GM12878 (cell line): ENCODE data around the gene PLXNA2. TPM values are rescaled to one million over a fixed set of nuclear protein-coding genes. Genes with fewer than 3 reads are reported as not detected.

Source experiments
- BCL11A ChIP-seq: IDR thresholded peaks from 2 replicates; pipeline ENCODE4 v1.6.1; 2011; ENCODE audit warnings: low read depth, low read length
- CHD4 ChIP-seq: fragments of 200-600 bp; sonication (generic); IDR thresholded peaks from 2 replicates; pipeline ENCODE4 v1.6.1; 2016; ENCODE audit warnings: mild to moderate bottlenecking
- IRF4 ChIP-seq: IDR thresholded peaks from 2 replicates; pipeline ENCODE4 v1.6.1; 2011; ENCODE audit warnings: low read depth, low read length
- RUNX3 ChIP-seq: IDR thresholded peaks from 2 replicates; pipeline ENCODE4 v1.6.1; 2012; ENCODE audit warnings: low read length, inconsistent platforms
- TARDBP ChIP-seq: IDR thresholded peaks from 2 replicates; pipeline ENCODE4 v1.6.1; 2016; ENCODE audit warnings: borderline replicate concordance
- ZNF207 ChIP-seq: fragments of 450-650 bp; IDR thresholded peaks from 2 replicates; pipeline ENCODE4 v1.6.1; 2014; ENCODE audit warnings: antibody characterized with exemption, mild to moderate bottlenecking, borderline replicate concordance
- polyA plus RNA-seq, 11 experiments: library from polyadenylated mRNA; depleted of rRNA in 4 of 11; unstranded in 6 of 11; stranded (reverse) in 5 of 11; fragments of >200 nt; fragmentation: Nextera tagmentation in 4 of 11; fragmentation: Illumina TruSeq in 1 of 11; extraction: Ambion mirVana in 4 of 11; extraction: Trizol in 1 of 11; gene quantifications; 1 replicate in 1 of 11; 2 replicates in 10 of 11; pipeline versions ENCODE4 v1.2.1 to v1.2.3, GENCODE V29; 2011 to 2016; ENCODE audit warnings: inconsistent platforms in 2 of 11, missing spikeins in 2 of 11, low read depth in 1 of 11
- total RNA-seq, 4 experiments: library from RNA; depleted of rRNA in 3 of 4; stranded (reverse); fragments of >200 nt in 3 of 4; fragmentation: Illumina TruSeq in 1 of 4; extraction: Trizol in 1 of 4; gene quantifications; 2 replicates each; pipeline versions ENCODE4 v1.2.1 to v1.2.3, GENCODE V29; 2013 to 2021
- TF ChIP-seq, protein P1 (sequence below): IDR thresholded peaks from 2 replicates; pipeline ENCODE4 v1.6.1; 2011; ENCODE audit warnings: low read depth, low read length, improper control_type of control experiment, borderline replicate concordance
- TF ChIP-seq, protein P2 (sequence below): fragments of 450-650 bp; formaldehyde crosslinking; IDR thresholded peaks from 2 replicates; pipeline ENCODE4 v1.4.0; 2022; ENCODE audit warnings: mild to moderate bottlenecking, moderate library complexity
- TF ChIP-seq, protein P3 (sequence below): IDR thresholded peaks from 2 replicates; pipeline ENCODE4 v1.6.1; 2011; ENCODE audit warnings: low read depth, mild to moderate bottlenecking, low read length, moderate library complexity, borderline replicate concordance; ENCODE audit errors: extremely low read depth
- TF ChIP-seq, protein P4 (sequence below): IDR thresholded peaks from 2 replicates; pipeline ENCODE4 v1.6.1; 2012; ENCODE audit warnings: low read depth, low read length, improper control_type of control experiment

PLXNA2 gene
- total and polyA plus RNA-seq, 10 of the 15 experiments (the other 5 are each of a cell fraction or from before 2014, with no cell fraction given), result under 0.01 to 0.08 (median 0.07) TPM; not detected in 4

GRCh38 chr1:208179961-208180409 lies 64.2 kb downstream of the PLXNA2 start (continued):
- TF ChIP-seq, protein P1, sequence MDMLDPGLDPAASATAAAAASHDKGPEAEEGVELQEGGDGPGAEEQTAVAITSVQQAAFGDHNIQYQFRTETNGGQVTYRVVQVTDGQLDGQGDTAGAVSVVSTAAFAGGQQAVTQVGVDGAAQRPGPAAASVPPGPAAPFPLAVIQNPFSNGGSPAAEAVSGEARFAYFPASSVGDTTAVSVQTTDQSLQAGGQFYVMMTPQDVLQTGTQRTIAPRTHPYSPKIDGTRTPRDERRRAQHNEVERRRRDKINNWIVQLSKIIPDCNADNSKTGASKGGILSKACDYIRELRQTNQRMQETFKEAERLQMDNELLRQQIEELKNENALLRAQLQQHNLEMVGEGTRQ, result no peak
- TF ChIP-seq CHD4, result no peak
- TF ChIP-seq BCL11A, result no peak
- no peak for TF ChIP-seq RUNX3
- TF ChIP-seq, protein P2, sequence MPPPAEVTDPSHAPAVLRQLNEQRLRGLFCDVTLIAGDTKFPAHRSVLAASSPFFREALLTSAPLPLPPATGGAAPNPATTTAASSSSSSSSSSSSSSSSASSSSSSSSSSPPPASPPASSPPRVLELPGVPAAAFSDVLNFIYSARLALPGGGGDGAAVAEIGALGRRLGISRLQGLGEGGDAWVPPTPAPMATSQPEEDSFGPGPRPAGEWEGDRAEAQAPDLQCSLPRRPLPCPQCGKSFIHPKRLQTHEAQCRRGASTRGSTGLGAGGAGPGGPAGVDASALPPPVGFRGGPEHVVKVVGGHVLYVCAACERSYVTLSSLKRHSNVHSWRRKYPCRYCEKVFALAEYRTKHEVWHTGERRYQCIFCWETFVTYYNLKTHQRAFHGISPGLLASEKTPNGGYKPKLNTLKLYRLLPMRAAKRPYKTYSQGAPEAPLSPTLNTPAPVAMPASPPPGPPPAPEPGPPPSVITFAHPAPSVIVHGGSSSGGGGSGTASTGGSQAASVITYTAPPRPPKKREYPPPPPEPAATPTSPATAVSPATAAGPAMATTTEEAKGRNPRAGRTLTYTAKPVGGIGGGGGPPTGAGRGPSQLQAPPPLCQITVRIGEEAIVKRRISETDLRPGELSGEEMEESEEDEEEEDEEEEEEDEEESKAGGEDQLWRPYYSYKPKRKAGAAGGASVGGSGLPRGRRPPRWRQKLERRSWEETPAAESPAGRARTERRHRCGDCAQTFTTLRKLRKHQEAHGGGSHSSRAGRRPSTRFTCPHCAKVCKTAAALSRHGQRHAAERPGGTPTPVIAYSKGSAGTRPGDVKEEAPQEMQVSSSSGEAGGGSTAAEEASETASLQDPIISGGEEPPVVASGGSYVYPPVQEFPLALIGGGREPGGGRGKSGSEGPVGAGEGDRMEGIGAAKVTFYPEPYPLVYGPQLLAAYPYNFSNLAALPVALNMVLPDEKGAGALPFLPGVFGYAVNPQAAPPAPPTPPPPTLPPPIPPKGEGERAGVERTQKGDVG (CRISPR knock-in tag), result no peak
- no peak for TF ChIP-seq TARDBP
- TF ChIP-seq IRF4, result no peak
- TF ChIP-seq, protein P3, sequence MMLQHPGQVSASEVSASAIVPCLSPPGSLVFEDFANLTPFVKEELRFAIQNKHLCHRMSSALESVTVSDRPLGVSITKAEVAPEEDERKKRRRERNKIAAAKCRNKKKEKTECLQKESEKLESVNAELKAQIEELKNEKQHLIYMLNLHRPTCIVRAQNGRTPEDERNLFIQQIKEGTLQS, result no peak
- TF ChIP-seq, protein P4, sequence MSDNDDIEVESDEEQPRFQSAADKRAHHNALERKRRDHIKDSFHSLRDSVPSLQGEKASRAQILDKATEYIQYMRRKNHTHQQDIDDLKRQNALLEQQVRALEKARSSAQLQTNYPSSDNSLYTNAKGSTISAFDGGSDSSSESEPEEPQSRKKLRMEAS, result no peak
- no peak for TF ChIP-seq ZNF207
